IgD-negative memory B cell (primary cell): ENCODE results near the gene EGFR. TPM values are rescaled to one million over a fixed set of nuclear protein-coding genes. Genes with fewer than 3 reads are reported as not detected.
A peak's percentile ranks its signal among the peaks of the same experiment; 100 is the strongest.

Experiments used
- H3K27ac Mint-ChIP-seq, 3 donors: one replicate each; pipeline ENCODE4 v1.8.0; 2020 to 2022; ENCODE audit warnings: mild to moderate bottlenecking in 3 of 3, mixed read lengths in 3 of 3, moderate library complexity in 1 of 3
- H3K27me3 Mint-ChIP-seq: one replicate; pipeline ENCODE4 v1.8.0; 2021; ENCODE audit warnings: mixed read lengths
- H3K36me3 Mint-ChIP-seq: one replicate; pipeline ENCODE4 v1.8.0; 2020; ENCODE audit warnings: mild to moderate bottlenecking, mixed read lengths
- H3K4me1 Mint-ChIP-seq, 3 donors: one replicate each; pipeline ENCODE4 v1.8.0; 2020 to 2022; ENCODE audit warnings: mixed read lengths in 3 of 3, mild to moderate bottlenecking in 1 of 3
- H3K4me3 Mint-ChIP-seq, 4 donors: one replicate each; pipeline ENCODE4 v1.8.0; 2020 to 2022; ENCODE audit warnings: mild to moderate bottlenecking in 4 of 4, mixed read lengths in 4 of 4, moderate library complexity in 3 of 4
- H3K9me3 Mint-ChIP-seq, 3 donors: one replicate each; pipeline ENCODE4 v1.8.0; 2020 to 2021; ENCODE audit warnings: mixed read lengths in 3 of 3, mild to moderate bottlenecking in 1 of 3
- polyA plus RNA-seq: library from polyadenylated mRNA; unstranded; fragments of 300-500 nt; fragmentation: Illumina TruSeq; gene quantifications from one replicate; pipeline ENCODE4 v1.2.3, GENCODE V29; 2021

The EGFR gene
- not detected for polyA plus RNA-seq

- Mint-ChIP-seq H3K27ac (peak within 1 kb of the TSS in 1 of 3 donors; percentile 72), H3K27me3 (peaks cover 49% of the 10 kb centered on the region), H3K4me1 (no peaks in the 10 kb centered on the region), H3K36me3 (no peaks in the 10 kb centered on the region), H3K9me3 (peaks cover 0 to 3% (median 2%) of the 10 kb centered on the region in 3 donors), H3K4me3 (peak within 1 kb of the TSS in 2 of 4 donors; percentile 16 to 63)
These were observed at the start of gene EGFR for GRCh38 chr7:55018361-55019190. EGFR (plus strand) TSS chr7:55019017; CDS start chr7:55019278, 261 bp downstream.

GRCh38 chr7:54969208-54969967, 49.4 kb upstream of the EGFR start:
- Mint-ChIP-seq H3K9me3 (peaks cover 1 to 10% (median 4%) of the 10 kb centered on the region in 3 donors), H3K27me3 (no peaks in the 10 kb centered on the region), H3K4me3 (no peak overlapping the region), H3K36me3 (no peaks in the 10 kb centered on the region), H3K4me1 (peaks cover 0 to 1% (median 0%) of the 10 kb centered on the region in 3 donors), H3K27ac (peak overlapping the region in 1 of 3 donors; percentile 8)

GRCh38 chr7:54972733-54973294, 46.0 kb upstream of the EGFR start:
- Mint-ChIP-seq H3K4me3 (no peak overlapping the region), H3K27me3 (no peaks in the 10 kb centered on the region), H3K4me1 (no peaks in the 10 kb centered on the region), H3K9me3 (peaks cover 1 to 10% (median 7%) of the 10 kb centered on the region in 3 donors), H3K27ac (no peak overlapping the region), H3K36me3 (peaks cover 2% of the 10 kb centered on the region)

- Mint-ChIP-seq H3K4me1 (no peaks in the 10 kb centered on the region), H3K4me3 (no peak overlapping the region), H3K27ac (no peak overlapping the region), H3K9me3 (peaks cover 0 to 6% (median 0%) of the 10 kb centered on the region in 3 donors), H3K27me3 (no peaks in the 10 kb centered on the region), H3K36me3 (peaks cover 2% of the 10 kb centered on the region)
These were observed 40.3 kb upstream of the EGFR start for GRCh38 chr7:54978364-54979116.

GRCh38 chr7:54980521-54980920, 38.3 kb upstream of the EGFR start:
- H3K9me3 Mint-ChIP-seq = peaks cover 3 to 10% (median 3%) of the 10 kb centered on the region in 3 donors
- H3K4me3 Mint-ChIP-seq = no peak overlapping the region
- no peaks in the 10 kb centered on the region for H3K36me3 Mint-ChIP-seq
- H3K27me3 Mint-ChIP-seq = peaks cover 5% of the 10 kb centered on the region
- H3K27ac Mint-ChIP-seq = no peak overlapping the region
- no peaks in the 10 kb centered on the region for H3K4me1 Mint-ChIP-seq

GRCh38 chr7:54981913-54982312, 36.9 kb upstream of the EGFR start:
- peaks cover 3 to 10% (median 3%) of the 10 kb centered on the region in 3 donors for H3K9me3 Mint-ChIP-seq
- no peaks in the 10 kb centered on the region for H3K36me3 Mint-ChIP-seq
- no peaks in the 10 kb centered on the region for H3K4me1 Mint-ChIP-seq
- no peak overlapping the region for H3K4me3 Mint-ChIP-seq
- peaks cover 7% of the 10 kb centered on the region for H3K27me3 Mint-ChIP-seq
- H3K27ac Mint-ChIP-seq = no peak overlapping the region

GRCh38 chr7:54985426-54986330, 33.1 kb upstream of the EGFR start:
- H3K36me3 Mint-ChIP-seq = no peaks in the 10 kb centered on the region
- H3K9me3 Mint-ChIP-seq = peaks cover 3 to 10% (median 3%) of the 10 kb centered on the region in 3 donors
- H3K4me1 Mint-ChIP-seq = no peaks in the 10 kb centered on the region
- H3K27me3 Mint-ChIP-seq = peaks cover 8% of the 10 kb centered on the region
- H3K4me3 Mint-ChIP-seq = no peak overlapping the region
- no peak overlapping the region for H3K27ac Mint-ChIP-seq

- peaks cover 10% of the 10 kb centered on the region for H3K27me3 Mint-ChIP-seq
- no peaks in the 10 kb centered on the region for H3K36me3 Mint-ChIP-seq
- H3K27ac Mint-ChIP-seq = no peak overlapping the region
- H3K4me3 Mint-ChIP-seq = no peak overlapping the region
- no peaks in the 10 kb centered on the region for H3K4me1 Mint-ChIP-seq
- H3K9me3 Mint-ChIP-seq = peaks cover 3 to 10% (median 3%) of the 10 kb centered on the region in 3 donors
These were observed 32.1 kb upstream of the EGFR start for GRCh38 chr7:54986716-54987115.

GRCh38 chr7:54987772-54988171, 31.0 kb upstream of the EGFR start:
- Mint-ChIP-seq H3K36me3 (no peaks in the 10 kb centered on the region), H3K27ac (no peak overlapping the region), H3K9me3 (peaks cover 3 to 8% (median 3%) of the 10 kb centered on the region in 3 donors)

GRCh38 chr7:54988516-54988915, 30.3 kb upstream of the EGFR start:
- Mint-ChIP-seq H3K9me3 (peaks cover 3 to 8% (median 3%) of the 10 kb centered on the region in 3 donors), H3K4me3 (no peak overlapping the region), H3K27me3 (peaks cover 10% of the 10 kb centered on the region), H3K36me3 (no peaks in the 10 kb centered on the region), H3K27ac (no peak overlapping the region), H3K4me1 (no peaks in the 10 kb centered on the region)

More at GRCh38 chr7:54987772-54988171, 31.0 kb upstream of the EGFR start:
- H3K27me3 Mint-ChIP-seq = peaks cover 10% of the 10 kb centered on the region
- no peak overlapping the region for H3K4me3 Mint-ChIP-seq
- no peaks in the 10 kb centered on the region for H3K4me1 Mint-ChIP-seq

- H3K4me3 Mint-ChIP-seq = no peak overlapping the region
- H3K27ac Mint-ChIP-seq = no peak overlapping the region
- H3K27me3 Mint-ChIP-seq = peaks cover 10% of the 10 kb centered on the region
- H3K36me3 Mint-ChIP-seq = no peaks in the 10 kb centered on the region
- H3K4me1 Mint-ChIP-seq = no peaks in the 10 kb centered on the region
- peaks cover 0 to 7% (median 3%) of the 10 kb centered on the region in 3 donors for H3K9me3 Mint-ChIP-seq
These were observed 29.2 kb upstream of the EGFR start for GRCh38 chr7:54989453-54990225.

- no peaks in the 10 kb centered on the region for H3K9me3 Mint-ChIP-seq
- peaks cover 0 to 4% (median 2%) of the 10 kb centered on the region in 3 donors for H3K4me1 Mint-ChIP-seq
- no peak overlapping the region for H3K27ac Mint-ChIP-seq
- peaks cover 2% of the 10 kb centered on the region for H3K36me3 Mint-ChIP-seq
- peaks cover 7% of the 10 kb centered on the region for H3K27me3 Mint-ChIP-seq
- H3K4me3 Mint-ChIP-seq = no peak overlapping the region
These were observed 27.5 kb upstream of the EGFR start for GRCh38 chr7:54991341-54991740.

GRCh38 chr7:54992871-54993475, 25.8 kb upstream of the EGFR start:
- no peak overlapping the region for H3K4me3 Mint-ChIP-seq
- H3K27me3 Mint-ChIP-seq = peaks cover 7% of the 10 kb centered on the region
- peaks cover 0 to 4% (median 2%) of the 10 kb centered on the region in 3 donors for H3K4me1 Mint-ChIP-seq
- peaks cover 2% of the 10 kb centered on the region for H3K36me3 Mint-ChIP-seq
- H3K27ac Mint-ChIP-seq = no peak overlapping the region
- H3K9me3 Mint-ChIP-seq = no peaks in the 10 kb centered on the region
